Esophagus muscularis mucosa (tissue), 4 donors: ENCODE measurements around the gene RAD51C.

Experiments
- EP300 ChIP-seq: sonication (generic); formaldehyde crosslinking; IDR thresholded peaks from one replicate; pipeline ENCODE4 v1.6.1; 2017; ENCODE audit warnings: antibody characterized with exemption
- POLR2A ChIP-seq: fragments of 450-650 bp; IDR thresholded peaks from one replicate; pipeline ENCODE4 v1.6.1; 2017; ENCODE audit warnings: antibody characterized with exemption, moderate library complexity, mild to moderate bottlenecking, low read depth
- TF ChIP-seq, protein P1 (sequence below), 3 experiments: fragments of 200-600 bp in 2 of 3; fragments of 450-650 bp in 1 of 3; sonication (generic) in 2 of 3; IDR thresholded peaks; one replicate each; pipeline ENCODE4 v1.5.1; 2017 to 2019; ENCODE audit warnings: antibody characterized with exemption in 3 of 3, mild to moderate bottlenecking in 2 of 3, moderate library complexity in 1 of 3

DNA sequence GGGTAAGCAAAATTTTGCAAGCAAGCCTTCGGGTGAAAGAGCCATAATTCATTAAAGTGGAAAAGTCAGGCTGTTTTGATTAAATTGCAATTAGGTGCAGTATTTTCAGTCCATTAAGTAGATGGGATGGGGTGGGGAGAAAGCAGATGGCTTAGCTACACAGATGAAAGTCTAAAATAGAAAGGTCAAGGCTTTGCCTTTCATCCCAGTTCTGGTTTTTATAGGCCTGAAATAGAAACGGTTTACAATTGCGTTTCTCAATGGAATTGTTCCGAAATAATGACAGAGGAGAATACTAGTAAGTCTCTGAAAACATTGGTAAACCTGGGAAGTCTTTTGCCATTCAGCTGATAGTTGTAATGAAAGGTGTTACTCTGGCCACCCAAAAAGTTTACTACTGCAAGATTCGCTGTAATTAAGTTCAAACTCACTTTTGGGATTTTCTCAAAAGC, 64.8 kb downstream of the RAD51C start:
- TF ChIP-seq, protein P1, sequence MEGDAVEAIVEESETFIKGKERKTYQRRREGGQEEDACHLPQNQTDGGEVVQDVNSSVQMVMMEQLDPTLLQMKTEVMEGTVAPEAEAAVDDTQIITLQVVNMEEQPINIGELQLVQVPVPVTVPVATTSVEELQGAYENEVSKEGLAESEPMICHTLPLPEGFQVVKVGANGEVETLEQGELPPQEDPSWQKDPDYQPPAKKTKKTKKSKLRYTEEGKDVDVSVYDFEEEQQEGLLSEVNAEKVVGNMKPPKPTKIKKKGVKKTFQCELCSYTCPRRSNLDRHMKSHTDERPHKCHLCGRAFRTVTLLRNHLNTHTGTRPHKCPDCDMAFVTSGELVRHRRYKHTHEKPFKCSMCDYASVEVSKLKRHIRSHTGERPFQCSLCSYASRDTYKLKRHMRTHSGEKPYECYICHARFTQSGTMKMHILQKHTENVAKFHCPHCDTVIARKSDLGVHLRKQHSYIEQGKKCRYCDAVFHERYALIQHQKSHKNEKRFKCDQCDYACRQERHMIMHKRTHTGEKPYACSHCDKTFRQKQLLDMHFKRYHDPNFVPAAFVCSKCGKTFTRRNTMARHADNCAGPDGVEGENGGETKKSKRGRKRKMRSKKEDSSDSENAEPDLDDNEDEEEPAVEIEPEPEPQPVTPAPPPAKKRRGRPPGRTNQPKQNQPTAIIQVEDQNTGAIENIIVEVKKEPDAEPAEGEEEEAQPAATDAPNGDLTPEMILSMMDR (IDR thresholded peaks at IDR 0.05): no peak
- TF ChIP-seq POLR2A (no peak), EP300 (no peak)
